Erythroblast (primary cell): ENCODE measurements around the gene TGM4.

ENCODE experiments used
- GATA1 ChIP-seq: IDR thresholded peaks from 2 replicates; pipeline ENCODE4 v1.6.1; 2011; ENCODE audit warnings: low read depth, mild to moderate bottlenecking, control low read depth, low read length, moderate library complexity
- POLR2A ChIP-seq: IDR thresholded peaks from 2 replicates; pipeline ENCODE4 v1.6.1; 2011; ENCODE audit warnings: mild to moderate bottlenecking, low read length

DNA sequence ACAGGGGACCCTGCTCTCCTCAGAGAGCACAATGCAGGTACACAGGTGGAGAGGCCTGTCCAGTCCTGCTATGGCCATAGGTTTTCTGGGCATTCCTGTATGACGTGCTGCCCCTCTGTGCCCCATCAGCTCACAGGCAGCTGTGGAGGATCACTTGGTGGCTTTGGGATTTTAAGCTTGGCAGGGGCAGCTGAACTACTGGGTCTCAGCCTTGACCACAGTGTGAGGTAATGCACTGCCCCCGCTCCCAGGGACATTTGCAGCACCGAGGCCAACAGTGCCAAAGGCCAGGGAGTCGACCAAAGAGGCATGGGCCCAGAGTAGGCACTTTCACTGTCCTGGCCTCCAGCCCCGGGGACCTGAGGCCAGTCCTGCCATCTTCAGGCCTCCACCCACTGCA is 55.4 kb downstream of the TGM4 start:
- TF ChIP-seq POLR2A (no peak), GATA1 (no peak)
